Effector CD4-positive, alpha-beta T cell (primary cell): ENCODE measurements around the gene ACTR1A.
"Not testable (repeated sequence)": the region's sequence is repeated elsewhere in the genome, so short reads cannot be mapped to it uniquely, and the experiment has no call there.

ENCODE experiments used
- DNase-seq: peaks from one replicate; pipeline ENCODE4 v3.0.0-alpha.2; 2020

Gene ACTR1A

DNA sequence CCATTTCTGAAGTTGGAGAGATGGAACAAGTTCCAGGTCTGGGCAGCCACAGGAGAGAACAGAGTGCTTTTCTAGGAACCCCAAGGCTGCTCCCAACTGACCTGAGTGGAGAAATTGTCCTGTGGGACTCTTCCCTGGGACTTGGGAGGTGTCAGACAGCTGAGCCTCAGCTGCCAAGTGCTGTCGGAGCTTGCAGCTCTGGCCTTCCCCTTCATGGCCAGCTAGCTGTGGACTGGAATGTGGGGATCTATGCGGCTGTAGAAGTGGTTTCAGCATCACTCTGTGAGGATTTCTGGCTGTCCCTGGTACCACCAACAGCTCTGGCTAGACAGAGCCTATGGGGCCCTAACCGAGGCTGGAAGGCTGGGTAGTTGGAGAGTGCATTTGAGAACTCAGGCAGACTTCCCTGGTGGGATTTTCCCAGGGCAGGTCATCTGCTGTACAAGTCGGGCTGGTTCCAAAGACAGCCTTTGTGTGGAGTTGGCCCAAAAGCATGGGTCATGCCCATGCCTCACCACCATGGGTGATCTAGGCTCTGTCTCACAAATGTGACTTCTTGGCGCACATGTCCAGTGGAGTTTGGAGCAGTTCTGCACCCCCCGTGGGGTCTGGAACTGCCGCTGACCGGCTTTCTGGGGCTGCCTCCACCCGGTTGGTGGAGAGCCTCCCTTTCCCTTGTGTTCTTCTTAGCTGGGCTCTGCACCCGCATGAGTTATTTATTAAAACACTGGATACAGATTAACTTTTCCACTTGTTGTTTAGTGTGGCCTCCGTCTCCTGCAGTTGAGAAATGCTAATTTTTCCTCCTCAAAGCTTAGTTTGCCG is 12.2 kb upstream of the ACTR1A start:
- no peak for DNase-seq

DNA sequence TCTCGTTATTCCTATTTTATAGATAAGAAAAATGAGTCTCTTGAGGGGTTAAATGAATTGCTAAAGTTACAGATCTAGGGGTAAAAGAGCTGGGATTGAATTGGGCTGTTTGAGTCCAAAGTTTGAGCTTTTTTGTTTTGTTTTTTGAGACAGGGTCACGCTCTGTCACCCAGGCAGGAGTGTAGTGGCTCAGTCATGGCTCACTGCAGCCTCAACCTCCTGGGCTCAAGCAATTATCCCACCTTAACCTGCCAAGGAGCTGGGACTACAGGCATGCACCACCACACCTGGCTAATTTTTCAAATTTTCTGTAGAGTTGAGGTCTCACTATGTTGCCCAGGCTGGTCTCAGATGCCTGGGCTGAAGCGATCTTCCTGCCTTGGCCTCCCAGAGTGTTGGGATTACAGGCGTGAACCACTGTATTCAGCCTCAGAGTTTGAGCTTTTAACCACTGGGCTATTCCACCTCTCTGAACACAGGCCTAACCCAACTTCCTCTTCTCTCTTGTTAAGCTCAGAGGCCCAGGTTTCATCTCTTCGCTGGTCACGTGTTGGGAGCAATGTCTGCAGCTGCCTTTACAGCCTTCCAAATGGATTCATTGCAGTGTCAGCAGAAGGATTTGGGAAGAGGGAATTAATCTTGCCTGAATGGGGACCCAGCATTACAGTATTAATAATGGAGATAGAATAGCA is 9.2 kb upstream of the ACTR1A start:
- DNase-seq = no peak

DNA sequence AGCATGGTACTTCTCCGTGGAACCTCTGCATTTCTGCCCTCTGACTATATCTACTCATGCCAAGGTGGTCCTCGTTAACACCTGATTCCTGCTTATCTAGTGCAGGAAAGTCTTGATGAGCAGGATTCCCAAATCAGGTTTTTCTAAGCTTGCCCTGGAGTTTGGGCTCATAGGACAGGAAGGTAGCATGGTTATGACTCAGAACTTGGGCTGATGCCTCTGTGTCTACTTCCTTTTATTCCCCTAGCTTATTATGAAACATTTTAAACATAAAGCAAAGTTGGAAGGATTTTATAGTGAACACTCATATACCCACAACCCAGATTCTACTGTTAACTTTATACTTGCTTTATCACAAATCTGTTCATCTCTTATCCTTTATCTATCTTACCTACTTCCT is 6.9 kb upstream of the ACTR1A start:
- no peak for DNase-seq

DNA sequence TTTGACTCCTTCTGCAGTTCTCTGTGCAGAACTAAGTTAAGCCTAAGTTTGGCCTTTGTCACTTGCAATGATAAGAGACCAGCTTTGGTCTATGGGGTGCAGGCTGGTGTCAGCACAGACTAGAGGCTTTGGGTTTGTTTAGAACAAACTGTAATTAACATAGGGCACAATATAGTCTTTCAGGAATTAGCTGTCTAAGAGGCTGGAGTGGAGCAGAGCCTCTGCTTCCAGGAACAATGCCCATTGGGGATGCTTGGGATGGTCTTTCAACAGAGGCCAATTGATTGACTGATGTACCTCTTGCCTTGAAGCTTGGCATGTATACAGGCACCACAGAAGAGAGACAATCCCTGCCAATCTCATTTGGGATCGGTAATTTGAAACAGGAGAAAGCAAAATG is 6.0 kb upstream of the ACTR1A start:
- no peak for DNase-seq

DNA sequence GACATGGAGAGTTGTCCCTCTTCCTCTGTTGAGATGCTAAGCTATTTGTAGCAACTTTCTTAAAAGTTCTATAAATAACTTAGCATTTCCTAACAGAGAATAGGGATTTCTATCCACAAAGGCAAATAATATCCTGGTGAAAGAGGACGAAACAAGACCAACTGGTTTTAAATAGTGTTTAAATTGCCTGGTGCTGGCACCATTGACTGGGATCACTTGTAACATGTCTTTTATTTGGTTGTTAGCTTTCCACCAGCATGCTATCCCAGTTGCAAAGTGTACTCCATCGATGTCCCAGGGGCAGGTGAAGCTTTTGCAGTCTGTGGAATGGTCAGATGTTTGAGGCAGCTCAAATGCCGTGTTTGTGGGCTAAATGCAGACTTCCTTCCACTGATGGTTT is 5.0 kb upstream of the ACTR1A start:
- no peak for DNase-seq

DNA sequence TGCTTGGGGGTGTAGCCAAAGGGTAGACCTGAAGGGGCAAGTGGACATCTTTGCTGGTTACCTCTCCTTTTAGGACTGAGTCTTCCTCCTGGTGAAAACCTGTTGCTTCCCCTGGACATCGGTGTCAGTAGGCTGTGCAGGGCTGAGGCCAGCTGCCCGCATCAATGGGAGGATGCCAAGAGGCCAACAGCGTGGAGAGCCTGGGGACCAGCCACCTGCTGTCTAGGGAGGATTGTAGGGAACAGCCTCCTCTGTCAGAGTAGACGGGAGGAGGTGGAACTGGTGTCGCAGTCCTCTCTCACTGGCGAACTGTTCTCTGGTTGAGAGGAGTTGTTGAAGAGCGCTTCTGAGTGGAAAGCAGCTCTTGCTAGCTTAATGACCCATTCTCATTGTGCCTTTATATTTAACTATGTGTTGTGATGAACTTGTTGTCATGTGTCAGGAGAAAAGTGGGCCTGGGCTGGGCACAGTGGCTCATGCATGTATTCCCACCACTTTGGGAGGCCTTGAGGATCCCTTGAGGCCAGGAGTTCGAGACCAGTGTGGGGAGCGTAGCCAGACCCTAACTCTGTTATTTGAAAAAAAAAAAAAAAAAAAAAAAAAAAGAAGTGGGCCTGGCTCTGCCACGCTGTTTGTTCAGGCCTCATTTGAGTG is 3.1 kb upstream of the ACTR1A start:
- no peak for DNase-seq

DNA sequence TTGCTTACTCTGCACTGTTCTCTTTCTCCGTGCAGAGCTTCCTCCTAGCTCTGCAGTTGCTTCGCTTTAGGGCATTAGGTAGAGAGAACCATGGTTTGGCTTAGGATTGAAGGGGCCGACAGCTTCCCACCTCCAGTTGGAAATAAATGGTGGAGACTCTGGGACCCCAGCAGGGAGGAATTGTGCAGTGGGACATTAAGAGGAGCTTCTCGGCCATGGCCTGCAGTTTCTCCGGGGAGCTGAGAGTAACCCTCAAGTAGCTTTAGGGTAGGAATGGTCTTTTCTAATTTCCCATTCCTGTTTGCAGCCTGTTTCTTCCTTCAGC is 2.4 kb upstream of the ACTR1A start:
- no peak for DNase-seq

DNA sequence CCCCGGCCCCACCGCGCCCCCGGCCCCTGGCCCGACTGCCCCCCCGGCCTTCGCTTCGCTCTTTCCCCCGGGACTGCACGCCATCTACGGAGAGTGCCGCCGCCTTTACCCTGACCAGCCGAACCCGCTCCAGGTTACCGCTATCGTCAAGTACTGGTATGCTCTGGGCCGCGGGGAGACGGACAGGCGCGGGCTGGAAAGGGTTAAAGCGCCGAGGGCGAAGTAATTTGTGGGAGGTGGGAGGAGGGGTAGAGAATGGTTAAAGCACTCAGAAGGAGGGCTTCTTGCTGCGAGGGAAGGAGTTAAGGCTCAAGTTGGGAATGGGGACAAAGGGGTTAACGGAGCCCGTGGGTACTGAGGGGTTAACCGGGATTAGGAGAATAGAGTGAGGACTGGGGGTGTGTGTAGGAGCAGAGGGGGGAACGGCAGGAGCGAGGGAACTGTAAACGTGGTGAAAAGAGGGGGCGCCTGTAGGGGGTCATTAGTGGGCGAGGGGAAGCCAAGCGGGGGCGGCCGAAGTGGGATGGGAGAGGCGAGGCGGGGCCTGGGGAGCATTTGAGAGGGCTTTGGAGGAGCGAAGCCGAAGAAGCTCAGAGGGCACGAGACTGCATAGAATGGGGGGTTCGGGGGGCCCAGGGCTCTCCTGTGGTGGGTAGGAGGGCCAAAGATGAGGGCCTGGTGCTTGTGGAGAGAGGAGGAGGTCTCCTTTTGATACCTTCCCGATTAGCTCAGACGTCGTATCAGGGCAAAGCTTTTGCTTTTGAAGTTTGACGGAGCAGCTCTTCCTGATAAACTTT is 1.9 kb upstream of the ACTR1A start:
- no peak for DNase-seq

DNA sequence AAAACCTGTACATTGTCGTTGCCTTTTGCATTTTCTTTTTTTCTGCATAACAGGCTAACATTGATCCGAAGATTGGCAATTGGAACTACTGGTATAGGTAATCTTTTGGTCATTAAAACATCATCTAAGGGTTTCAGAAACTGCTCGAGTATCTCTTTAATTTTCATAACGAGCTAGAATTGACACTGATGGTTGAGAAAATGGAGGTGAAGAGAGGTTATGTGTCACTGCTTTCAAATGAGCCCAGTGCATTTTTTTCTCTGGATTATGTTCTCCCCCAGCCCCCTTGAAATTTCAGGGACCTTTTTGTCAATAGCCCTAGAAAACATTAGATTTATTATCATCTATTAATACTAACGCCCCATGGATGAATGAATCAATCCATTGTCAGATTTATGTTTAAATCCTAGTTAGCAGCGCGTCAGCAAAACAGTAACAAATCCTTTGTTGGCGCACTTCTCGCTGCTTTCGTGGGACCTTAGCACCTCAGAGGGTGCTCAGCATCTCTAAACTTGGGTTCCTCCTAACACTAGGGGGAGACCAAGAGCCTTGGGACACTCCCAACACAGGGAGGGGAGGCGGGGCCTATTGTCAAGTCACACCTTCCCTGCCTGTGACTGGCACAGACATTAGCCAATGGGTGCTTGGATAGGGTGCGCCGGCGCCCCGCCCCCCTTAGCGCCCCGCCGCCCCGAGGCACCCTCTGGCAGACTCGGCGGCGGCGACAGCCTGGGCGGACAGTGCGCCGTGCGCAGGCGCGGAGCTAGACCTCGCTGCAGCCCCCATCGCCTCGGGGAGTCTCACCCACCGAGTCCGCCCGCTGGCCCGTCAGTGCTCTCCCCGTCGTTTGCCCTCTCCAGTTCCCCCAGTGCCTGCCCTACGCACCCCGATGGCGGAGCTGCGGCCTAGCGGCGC is 1.0 kb upstream of the ACTR1A start, which contains the start of gene SUFU:
Gene SUFU, plus strand, starts transcription at position 709 of the 915 bp plus-strand sequence. Its CDS starts 181 bp downstream, at position 890.
- DNase-seq = peak; percentile 99

DNA sequence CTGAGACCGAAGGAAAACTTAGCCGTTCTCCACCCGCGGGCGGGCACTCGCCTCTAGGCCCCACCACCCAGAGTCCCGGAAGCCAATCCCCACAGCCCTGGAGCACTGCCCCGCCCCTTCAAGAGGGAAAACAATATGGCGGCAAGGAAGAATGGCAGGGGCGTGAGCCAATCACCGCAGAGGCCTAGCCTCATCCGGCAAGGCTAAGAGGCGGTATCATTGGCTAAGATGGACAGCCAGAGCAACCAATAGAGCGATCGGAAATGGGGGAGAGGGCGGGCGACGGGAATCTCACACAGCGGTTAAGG is 529 bp downstream of the ACTR1A start:
- peak; percentile 98 for DNase-seq

DNA sequence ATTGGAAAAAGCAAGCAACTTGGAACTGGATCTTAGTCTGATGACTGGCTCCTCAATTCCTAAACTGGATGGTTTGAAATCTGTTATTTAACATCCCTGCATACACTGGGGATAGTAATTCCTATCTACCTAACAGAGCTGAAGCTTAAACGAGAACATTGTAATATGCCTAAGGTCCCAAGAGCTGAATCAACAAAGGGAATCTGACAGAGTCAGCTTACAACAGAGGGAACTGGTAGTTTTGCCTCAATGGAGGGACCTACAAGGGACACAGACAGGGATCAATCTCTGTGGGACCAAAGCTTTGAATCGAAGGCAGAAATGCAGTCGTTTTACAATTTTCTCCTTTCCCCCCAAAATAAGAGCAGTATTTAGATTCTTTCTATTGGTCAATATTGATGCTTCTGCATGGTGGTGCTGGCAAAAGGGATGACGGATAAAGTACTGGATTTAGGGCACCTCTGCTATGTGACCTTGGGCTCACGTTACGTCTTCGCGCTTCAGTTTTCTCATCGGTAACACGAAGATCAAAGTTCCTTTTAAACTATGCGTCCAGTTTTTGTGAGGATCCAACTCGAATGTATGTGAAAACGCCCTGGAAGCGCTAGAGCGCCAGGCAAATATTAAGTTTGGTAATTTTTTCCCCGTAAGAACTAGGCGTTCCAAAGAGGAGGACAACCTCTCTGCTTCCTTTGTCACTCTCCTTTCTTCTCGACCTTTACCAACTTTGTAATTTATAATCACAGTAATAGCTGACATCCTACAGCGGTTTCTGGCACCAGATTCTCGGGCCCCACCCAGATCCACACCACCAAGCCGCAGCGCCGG is 1.1 kb downstream of the ACTR1A start:
- no peak for DNase-seq

DNA sequence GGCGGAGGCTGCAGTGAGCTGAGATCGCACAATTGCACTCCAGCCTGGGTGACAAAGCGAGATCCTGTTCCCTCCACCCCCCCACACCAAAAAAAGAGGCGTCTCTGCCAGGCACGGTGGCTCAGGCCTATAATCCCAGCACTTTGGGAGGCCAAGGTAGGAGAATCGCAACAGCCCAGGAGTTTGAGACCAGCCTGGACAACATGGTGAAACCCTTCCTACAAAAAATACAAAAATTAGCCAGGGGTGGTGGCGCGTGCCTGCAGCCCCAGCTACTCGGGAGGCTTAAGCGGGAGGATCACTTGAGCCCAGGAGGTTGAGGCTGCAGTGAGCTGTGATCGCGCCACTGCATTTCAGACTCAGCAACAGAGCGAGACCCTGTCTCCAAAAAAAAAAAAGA is 1.8 kb downstream of the ACTR1A start:
- DNase-seq = not testable (repeated sequence)

DNA sequence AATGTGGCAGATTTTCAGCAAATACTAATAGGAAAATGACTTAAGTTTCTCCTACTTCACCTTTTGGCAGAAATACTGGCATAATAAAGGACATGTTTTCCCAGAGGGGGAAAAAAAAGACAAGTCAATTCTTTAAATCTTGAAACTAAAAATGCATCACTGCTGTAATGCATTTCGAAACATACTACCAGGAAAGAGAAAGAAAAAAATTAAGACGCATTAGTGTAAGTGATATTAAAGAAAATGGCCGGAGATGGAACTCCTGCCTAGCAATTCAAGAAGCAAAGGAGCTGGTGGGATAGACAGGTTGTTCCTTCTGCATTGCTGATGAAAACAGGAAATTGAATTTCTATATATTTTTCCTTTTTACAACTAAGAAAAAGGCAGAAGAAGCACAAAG is 3.2 kb downstream of the ACTR1A start:
- no peak for DNase-seq

DNA sequence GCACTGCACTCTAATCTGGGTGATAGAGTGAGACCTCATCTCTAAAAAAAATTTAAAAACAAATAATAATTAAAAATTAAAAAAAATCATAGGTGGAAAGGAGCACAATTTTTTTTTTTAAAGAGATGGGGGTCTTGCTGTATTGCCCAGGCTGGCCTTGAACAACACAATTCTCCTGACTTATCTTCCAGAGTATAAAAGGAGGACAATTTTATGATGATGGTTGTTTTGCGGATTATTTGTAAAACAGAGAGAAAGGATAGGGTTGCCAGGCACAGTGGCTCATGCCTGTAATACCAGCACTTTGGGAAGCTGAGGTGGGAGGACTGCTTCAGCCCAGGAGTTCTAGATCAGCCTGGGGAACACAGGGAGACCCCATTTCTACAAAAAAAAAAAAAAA is 5.0 kb downstream of the ACTR1A start:
- no peak for DNase-seq

DNA sequence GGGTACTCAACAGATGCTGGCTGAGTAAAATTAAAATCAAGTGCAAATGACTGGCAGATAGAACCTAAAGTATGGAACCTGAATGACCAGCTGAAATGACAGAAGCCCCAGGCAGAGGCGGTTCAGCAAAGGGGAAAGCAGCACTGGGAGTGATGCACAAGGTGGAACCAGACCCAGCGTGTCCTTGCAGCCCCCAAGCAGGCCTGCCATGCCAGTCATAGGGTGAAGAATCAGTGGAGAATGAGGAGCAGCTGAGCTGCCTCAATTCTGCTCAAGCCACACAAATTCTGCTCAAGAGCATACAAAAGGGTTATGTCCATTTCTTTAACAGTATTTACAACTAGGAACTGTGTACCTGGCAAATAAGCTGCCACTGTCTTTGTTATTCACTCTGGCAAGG is 8.7 kb downstream of the ACTR1A start:
- DNase-seq = no peak

DNA sequence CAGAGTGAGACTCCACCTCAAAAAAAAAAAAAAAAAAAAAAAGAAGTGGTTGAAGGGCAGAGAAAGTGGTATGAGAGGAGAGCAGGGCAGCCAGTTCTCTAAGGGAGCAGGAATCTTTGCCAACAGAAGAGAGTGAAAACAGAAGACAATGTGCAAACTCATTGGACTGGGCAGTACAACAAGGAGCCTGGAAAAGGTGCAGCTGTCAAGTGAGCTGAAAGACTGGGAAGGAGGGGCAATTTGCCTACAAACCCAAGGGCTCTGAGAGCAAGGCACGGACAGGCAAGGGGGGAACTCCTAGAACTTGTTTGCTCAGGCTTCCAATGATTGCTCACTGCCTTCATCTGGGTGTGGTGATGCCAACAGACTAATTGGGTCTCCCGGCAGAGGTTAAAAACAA is 9.5 kb downstream of the ACTR1A start:
- no peak for DNase-seq

DNA sequence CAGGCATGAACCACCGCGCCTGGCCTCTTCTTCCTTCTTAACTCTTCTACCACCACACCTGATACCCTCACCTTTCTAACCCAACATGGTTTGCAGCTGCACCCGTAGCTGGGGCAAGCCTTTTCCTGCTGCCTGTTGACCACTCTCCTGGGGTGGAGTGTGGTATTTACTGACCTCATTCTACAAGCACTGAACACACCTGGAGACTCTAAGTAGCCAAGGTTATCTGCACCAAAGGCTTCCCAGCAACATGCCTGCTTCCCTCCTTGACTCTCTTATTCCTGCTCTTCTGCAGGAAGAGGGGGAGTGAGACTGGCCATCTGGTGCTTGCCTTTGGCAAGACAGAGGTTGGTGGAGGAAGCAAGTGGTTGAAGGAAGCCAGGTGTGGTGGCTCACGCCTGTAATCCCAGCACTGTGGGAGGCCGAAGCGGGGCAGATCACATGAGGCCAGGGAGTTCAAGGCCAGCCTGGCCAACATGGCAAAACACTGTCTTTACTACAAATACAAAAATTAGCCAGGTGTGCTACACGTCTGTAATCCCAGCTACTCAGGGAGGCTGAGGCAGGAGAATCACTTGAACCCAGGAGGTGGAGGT is 10.1 kb downstream of the ACTR1A start:
- no peak for DNase-seq

DNA sequence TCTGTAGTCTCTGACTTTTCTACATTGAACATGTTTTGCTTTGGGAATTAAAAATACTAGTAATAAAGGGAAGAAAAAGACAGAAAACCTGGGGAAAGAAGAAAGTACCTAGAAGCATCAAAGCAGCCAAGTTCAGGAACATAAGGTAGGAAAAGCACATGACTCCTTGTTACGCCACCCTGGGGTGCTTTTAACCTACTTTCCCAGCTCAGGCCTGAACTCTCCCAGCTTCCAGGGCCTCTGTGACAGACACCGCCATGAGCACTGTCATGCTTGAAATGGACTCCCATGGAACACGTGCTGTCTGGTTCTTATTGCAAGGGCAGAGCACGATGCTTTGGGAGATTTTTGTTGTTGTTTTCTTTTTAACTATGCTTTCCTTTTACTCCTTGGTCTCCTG is 11.4 kb downstream of the ACTR1A start:
- DNase-seq = no peak

DNA sequence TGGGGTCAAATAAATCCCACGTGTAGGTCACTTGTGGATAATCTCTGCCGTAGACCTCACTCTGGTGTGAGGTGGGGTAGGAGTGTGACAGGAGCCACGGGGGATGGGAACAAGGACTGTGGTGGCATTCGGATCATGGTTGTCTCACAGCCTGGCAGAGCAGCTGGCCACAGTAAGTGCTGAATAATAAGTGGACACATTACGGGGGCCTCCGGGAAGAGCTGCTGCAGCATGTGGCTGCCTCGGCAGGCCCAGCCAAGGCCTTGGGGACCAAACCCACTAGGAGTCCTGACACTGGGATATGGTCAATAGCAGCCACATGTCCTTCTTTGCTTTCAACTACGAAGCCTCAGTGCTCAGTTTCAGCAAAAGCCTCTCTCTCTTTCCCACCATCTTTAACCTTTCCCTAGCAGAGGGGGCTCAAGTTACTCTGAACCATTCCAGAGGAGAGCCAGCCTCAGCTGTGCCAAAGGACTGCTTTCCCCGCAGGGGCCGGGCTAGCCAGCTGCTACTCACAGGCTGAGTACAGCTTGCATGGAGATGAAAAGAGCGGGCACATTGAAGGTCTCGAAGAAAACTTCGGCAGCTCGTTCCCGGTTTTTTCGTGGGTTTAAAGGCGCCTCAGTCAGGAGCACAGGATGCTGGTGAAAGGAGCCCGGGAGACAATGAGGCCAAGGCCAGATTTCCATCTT is 17.3 kb downstream of the ACTR1A start:
- DNase-seq = no peak

DNA sequence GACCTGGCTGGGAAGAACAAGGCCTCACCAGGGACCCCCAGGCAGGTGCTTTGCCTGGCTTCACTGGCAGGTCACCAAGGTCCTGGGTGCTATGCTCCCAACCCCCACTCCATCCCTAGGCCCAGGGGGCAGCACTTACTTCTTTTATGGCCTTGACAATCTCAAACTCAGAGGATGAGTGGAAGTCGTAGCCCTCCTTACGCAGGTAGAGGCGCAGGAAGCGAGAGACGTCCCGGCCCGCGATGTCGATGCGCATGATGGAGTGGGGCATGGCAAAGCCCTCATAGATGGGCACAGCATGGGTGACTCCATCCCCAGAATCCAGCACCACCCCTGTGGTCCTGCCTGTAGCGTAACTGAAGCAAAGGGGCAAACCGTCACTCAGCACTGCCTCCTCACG is 18.5 kb downstream of the ACTR1A start:
- no peak for DNase-seq
